GM23338 (cell line): ENCODE results near the gene TMC1. TPM values are rescaled to one million over a fixed set of nuclear protein-coding genes. Genes with fewer than 3 reads are reported as not detected.

Experiments
- ATAC-seq: fragments of 200-7000 bp; cut with Tn5 transposase; 3 replicates; pipeline ENCODE4 v1.9.1; 2020
- DNase-seq: peaks from one replicate; pipeline ENCODE4 v3.0.0-alpha.2; 2015; ENCODE audit warnings: low spot score
- H2AFZ ChIP-seq: fragments of 200-600 bp; sonication (generic); 2 replicates; pipeline ENCODE4 v1.8.0; 2016; ENCODE audit warnings: antibody characterized with exemption, mild to moderate bottlenecking, moderate library complexity
- H3F3A ChIP-seq: fragments of 200-600 bp; sonication (generic); replicated peaks from 2 replicates; pipeline ENCODE4 v1.8.0; 2017; ENCODE audit warnings: antibody characterized with exemption, mixed run types, low read depth
- H3K27ac ChIP-seq: fragments of 200-600 bp; sonication (generic); 2 replicates; pipeline ENCODE4 v1.6.1; 2016; ENCODE audit warnings: low read depth
- H3K27me3 ChIP-seq: fragments of 200-600 bp; sonication (generic); 2 replicates; pipeline ENCODE4 v1.8.0; 2016; ENCODE audit warnings: mild to moderate bottlenecking, mixed run types, moderate library complexity; ENCODE audit not compliant: insufficient read depth
- H3K36me3 ChIP-seq: fragments of 200-600 bp; sonication (generic); 2 replicates; pipeline ENCODE4 v1.8.0; 2016; ENCODE audit warnings: mild to moderate bottlenecking; ENCODE audit not compliant: insufficient read depth
- H3K4me1 ChIP-seq: fragments of 200-600 bp; sonication (generic); 2 replicates; pipeline ENCODE4 v1.8.0; 2016; ENCODE audit warnings: mild to moderate bottlenecking, moderate library complexity; ENCODE audit not compliant: insufficient read depth
- H3K4me2 ChIP-seq: fragments of 200-600 bp; sonication (generic); 2 replicates; pipeline ENCODE4 v1.7.1; 2017; ENCODE audit warnings: mixed run types
- H3K4me3 ChIP-seq: fragments of 200-600 bp; sonication (generic); 2 replicates; pipeline ENCODE4 v1.6.1; 2016; ENCODE audit warnings: mixed run types
- H3K79me2 ChIP-seq: fragments of 200-600 bp; sonication (generic); replicated peaks from 2 replicates; pipeline ENCODE4 v1.8.0; 2017; ENCODE audit warnings: mild to moderate bottlenecking; ENCODE audit not compliant: insufficient read depth
- H3K9me2 ChIP-seq: fragments of 200-600 bp; sonication (generic); 2 replicates; pipeline ENCODE4 v1.8.0; 2017; ENCODE audit not compliant: insufficient read depth
- H4K20me1 ChIP-seq: fragments of 200-600 bp; sonication (generic); replicated peaks from 2 replicates; pipeline ENCODE4 v1.8.0; 2017; ENCODE audit warnings: mild to moderate bottlenecking; ENCODE audit not compliant: insufficient read depth
- H3K27ac Mint-ChIP-seq: 2 replicates; pipeline ENCODE4 v1.8.0; 2020; ENCODE audit warnings: inconsistent platforms, mild to moderate bottlenecking, moderate library complexity, mixed read lengths
- H3K27me3 Mint-ChIP-seq: 3 replicates; pipeline ENCODE4 v1.8.0; 2022; ENCODE audit warnings: low read depth, mild to moderate bottlenecking, moderate library complexity, mixed read lengths, inconsistent platforms; ENCODE audit not compliant: insufficient read depth, poor library complexity
- H3K36me3 Mint-ChIP-seq: 3 replicates; pipeline ENCODE4 v1.8.0; 2021; ENCODE audit warnings: low read depth, mild to moderate bottlenecking, inconsistent platforms, moderate library complexity, mixed read lengths
- H3K4me1 Mint-ChIP-seq: 3 replicates; pipeline ENCODE4 v1.8.0; 2020; ENCODE audit warnings: mild to moderate bottlenecking, inconsistent platforms, mixed read lengths
- H3K4me3 Mint-ChIP-seq: 3 replicates; pipeline ENCODE4 v1.8.0; 2021; ENCODE audit warnings: moderate library complexity, mild to moderate bottlenecking, inconsistent platforms, mixed read lengths
- H3K9me3 Mint-ChIP-seq: 3 replicates; pipeline ENCODE4 v1.8.0; 2020; ENCODE audit warnings: moderate library complexity, mild to moderate bottlenecking, inconsistent platforms, mixed read lengths
- CTCF ChIP-seq, 2 experiments: fragments of 200-600 bp in 1 of 2; sonication (generic) in 1 of 2; conservative IDR thresholded peaks; 2 replicates each; pipeline versions ENCODE4 v1.5.1 to v1.6.1; 2016 to 2017; ENCODE audit warnings: antibody characterized with exemption in 2 of 2, low read depth in 2 of 2, mild to moderate bottlenecking in 2 of 2, moderate library complexity in 1 of 2
- ETS1 ChIP-seq: IDR thresholded peaks from 2 replicates; pipeline ENCODE4 v1.6.1; 2016; ENCODE audit warnings: antibody characterized with exemption
- EZH2 ChIP-seq: fragments of 200-600 bp; sonication (generic); IDR thresholded peaks from one replicate; pipeline ENCODE4 v1.8.0; 2017; ENCODE audit warnings: antibody characterized with exemption, mild to moderate bottlenecking, low read depth; ENCODE audit not compliant: unreplicated experiment
- NANOG ChIP-seq: IDR thresholded peaks from 2 replicates; pipeline ENCODE4 v1.6.1; 2016; ENCODE audit warnings: antibody characterized with exemption, borderline replicate concordance
- POLR2AphosphoS5 ChIP-seq: IDR thresholded peaks from 2 replicates; pipeline ENCODE4 v1.6.1; 2016; ENCODE audit warnings: antibody characterized with exemption, low read depth
- STAT1 ChIP-seq: IDR thresholded peaks from one replicate; pipeline ENCODE4 v1.6.1; 2016; ENCODE audit warnings: antibody characterized with exemption; ENCODE audit not compliant: unreplicated experiment
- ZNF114 ChIP-seq: fragments of 250-450 bp; sonication (Bioruptor Pico); IDR thresholded peaks from 2 replicates; pipeline ENCODE4 v1.5.0; 2020; ENCODE audit warnings: mild to moderate bottlenecking, moderate library complexity
- ZNF462 ChIP-seq: fragments of 250-450 bp; sonication (Bioruptor Pico); IDR thresholded peaks from 2 replicates; pipeline ENCODE4 v1.5.0; 2020; ENCODE audit warnings: mild to moderate bottlenecking, moderate library complexity
- polyA plus RNA-seq: library from polyadenylated mRNA; unstranded; fragments of >200 nt; fragmentation: Nextera tagmentation; extraction: Ambion mirVana; gene quantifications from 2 replicates; pipeline ENCODE4 v1.2.1, GENCODE V29; 2016
- total RNA-seq: library from RNA; depleted of rRNA; stranded (reverse); fragments of >200 nt; shearing (Covaris generic); gene quantifications from 2 replicates; pipeline ENCODE4 v1.2.3, GENCODE V29; 2014

The TMC1 gene
- total and polyA plus RNA-seq, 2 experiments from 2014 or later = 0.61 to 1.2 TPM

- TF ChIP-seq ZNF114 (no peak), ZNF462 (CRISPR knock-in tag) (no peak), EZH2 (no peak)
These were observed 43.4 kb upstream of the TMC1 start (continued) for GRCh38 chr9:72477930-72478518.

- Mint-ChIP-seq H3K9me3 (no peaks in the 10 kb centered on the region; the same call in 2 of the 3 replicates), H3K4me3 (no peak overlapping the region), H3K36me3 (no peaks in the 10 kb centered on the region), H3K27ac (no peak overlapping the region), H3K4me1 (peaks cover 11% of the 10 kb centered on the region), H3K27me3 (no peaks in the 10 kb centered on the region)
- 0 out of 2 replicates have a peak, but pooled peaks cover 7% of the 10 kb centered on the region for H3K4me1 ChIP-seq
- no peaks in the 10 kb centered on the region for H4K20me1 ChIP-seq
- no peaks in the 10 kb centered on the region for H3K79me2 ChIP-seq
- H3K9me2 ChIP-seq = 0 out of 2 replicates have a peak, but pooled peaks cover 3% of the 10 kb centered on the region
- no peak overlapping the region for H3K4me2 ChIP-seq
- no peak for DNase-seq
- no peak overlapping the region; the same call in 1 of the 2 replicates for H2AFZ ChIP-seq
- H3F3A ChIP-seq = no peaks in the 10 kb centered on the region
- H3K36me3 ChIP-seq = no peaks in the 10 kb centered on the region
- ATAC-seq = no peak
- H3K27ac ChIP-seq = no peak overlapping the region
- no peaks in the 10 kb centered on the region for H3K27me3 ChIP-seq
- H3K4me3 ChIP-seq = no peak overlapping the region
- TF ChIP-seq ETS1 = no peak
- TF ChIP-seq STAT1 = no peak
- no peak for TF ChIP-seq CTCF (conservative IDR thresholded peaks at IDR 0.05; ENCODE audit: low read depth in 2 of 2)
- TF ChIP-seq POLR2AphosphoS5 = no peak
- TF ChIP-seq NANOG = no peak
These were observed 42.4 kb upstream of the TMC1 start for GRCh38 chr9:72478966-72479365.
